Lower leg skin (tissue), 3 donors: ENCODE measurements around the gene RRP15.

Experiments
- CTCF ChIP-seq, 3 donors: fragments of 450-650 bp; IDR thresholded peaks; one replicate each; pipeline ENCODE4 v1.5.1; 2016; ENCODE audit warnings: antibody characterized with exemption in 3 of 3, mild to moderate bottlenecking in 3 of 3, moderate library complexity in 2 of 3
- POLR2A ChIP-seq, 2 donors: fragments of 450-650 bp; IDR thresholded peaks; one replicate each; pipeline ENCODE4 v1.6.1; 2016 to 2017; ENCODE audit warnings: antibody characterized with exemption in 2 of 2, mild to moderate bottlenecking in 1 of 2, moderate library complexity in 1 of 2

GRCh38 chr1:218249338-218250140, 35.6 kb upstream of the RRP15 start:
- TF ChIP-seq CTCF (IDR thresholded peaks at IDR 0.05) (no peak), POLR2A (IDR thresholded peaks at IDR 0.05) (no peak)
